ENCODE measurements around the gene FXN. TPM values are rescaled to one million over a fixed set of nuclear protein-coding genes. Genes with fewer than 3 reads are reported as not detected.
A peak's percentile ranks its signal among the peaks of the same experiment; 100 is the strongest.
"Not testable (repeated sequence)": the region's sequence is repeated elsewhere in the genome, so short reads cannot be mapped to it uniquely, and the experiment has no call there.

Gene FXN
- total RNA-seq, 1 experiment from 2014 or later = 13.0 TPM

- Histone ChIP-seq H3K4me1 (no peaks in the 10 kb centered on the region), H3K27ac (no peak overlapping the region), H3K36me3 (0 out of 2 replicates have a peak, but pooled peaks cover 2% of the 10 kb centered on the region), H3K9me3 (replicated peaks) (no peaks in the 10 kb centered on the region), H3K4me3 (no peak overlapping the region), H3K27me3 (no peaks in the 10 kb centered on the region)
- no peak for DNase-seq
Observed at GRCh38 chr9:69040646-69041045, 5.1 kb downstream of the FXN start.

- no peaks in the 10 kb centered on the region for H3K27me3 ChIP-seq
- no peaks in the 10 kb centered on the region for H3K4me1 ChIP-seq
- H3K27ac ChIP-seq = no peak overlapping the region
- peaks cover 9% of the 10 kb centered on the region for H3K36me3 ChIP-seq
- no peak for DNase-seq
- no peak overlapping the region for H3K4me3 ChIP-seq
- H3K9me3 ChIP-seq (replicated peaks) = no peaks in the 10 kb centered on the region
Observed at GRCh38 chr9:69044240-69045219, 9.0 kb downstream of the FXN start.

GRCh38 chr9:69045821-69046220 is 10.3 kb downstream of the FXN start:
- no peak for DNase-seq
- Histone ChIP-seq H3K27ac (no peak overlapping the region), H3K36me3 (peaks cover 7% of the 10 kb centered on the region), H3K4me1 (no peaks in the 10 kb centered on the region), H3K9me3 (replicated peaks) (no peaks in the 10 kb centered on the region), H3K4me3 (no peak overlapping the region), H3K27me3 (no peaks in the 10 kb centered on the region)

- no peak for DNase-seq
- peaks cover 7% of the 10 kb centered on the region for H3K36me3 ChIP-seq
- H3K9me3 ChIP-seq (replicated peaks) = no peaks in the 10 kb centered on the region
- H3K27ac ChIP-seq = no peak overlapping the region
- no peaks in the 10 kb centered on the region for H3K4me1 ChIP-seq
- no peak overlapping the region for H3K4me3 ChIP-seq
- H3K27me3 ChIP-seq = no peaks in the 10 kb centered on the region
Observed at GRCh38 chr9:69046723-69047122, 11.2 kb downstream of the FXN start.

- H3K9me3 ChIP-seq (replicated peaks) = no peaks in the 10 kb centered on the region
- H3K36me3 ChIP-seq = peaks cover 7% of the 10 kb centered on the region
- H3K4me3 ChIP-seq = no peak overlapping the region
- H3K27me3 ChIP-seq = no peaks in the 10 kb centered on the region
- no peak for DNase-seq
- H3K4me1 ChIP-seq = no peaks in the 10 kb centered on the region
- H3K27ac ChIP-seq = no peak overlapping the region
Observed at GRCh38 chr9:69047371-69047770, 11.8 kb downstream of the FXN start.

GRCh38 chr9:69049094-69049493 is 13.5 kb downstream of the FXN start:
- Histone ChIP-seq H3K36me3 (peaks cover 7% of the 10 kb centered on the region), H3K27ac (no peak overlapping the region), H3K9me3 (replicated peaks) (no peaks in the 10 kb centered on the region), H3K4me1 (no peaks in the 10 kb centered on the region), H3K4me3 (no peak overlapping the region), H3K27me3 (no peaks in the 10 kb centered on the region)
- no peak for DNase-seq

GRCh38 chr9:69050936-69051335 is 15.4 kb downstream of the FXN start:
- not testable (repeated sequence) for DNase-seq; H3K4me3 ChIP-seq; H3K27me3 ChIP-seq; H3K9me3 ChIP-seq (replicated peaks); H3K4me1 ChIP-seq; H3K27ac ChIP-seq; H3K36me3 ChIP-seq

GRCh38 chr9:69054989-69055388 is 19.4 kb downstream of the FXN start:
- H3K27ac ChIP-seq = no peak overlapping the region

GRCh38 chr9:69056191-69056815 is 20.8 kb downstream of the FXN start:
- peak in 1 of 2 experiments; percentile 17 for DNase-seq
- H3K4me3 ChIP-seq = no peak overlapping the region
- H3K27me3 ChIP-seq = no peaks in the 10 kb centered on the region
- H3K9me3 ChIP-seq (replicated peaks) = no peaks in the 10 kb centered on the region
- peaks cover 9% of the 10 kb centered on the region; the same call in 1 of the 2 replicates for H3K36me3 ChIP-seq
- H3K4me1 ChIP-seq = no peaks in the 10 kb centered on the region
- no peak overlapping the region for H3K27ac ChIP-seq

More at GRCh38 chr9:69054989-69055388, 19.4 kb downstream of the FXN start:
- Histone ChIP-seq H3K4me3 (no peak overlapping the region), H3K9me3 (replicated peaks) (no peaks in the 10 kb centered on the region), H3K4me1 (no peaks in the 10 kb centered on the region), H3K27me3 (no peaks in the 10 kb centered on the region), H3K36me3 (peaks cover 9% of the 10 kb centered on the region; the same call in 1 of the 2 replicates)
- no peak for DNase-seq

GRCh38 chr9:69058101-69058500 is 22.5 kb downstream of the FXN start:
- peaks cover 9% of the 10 kb centered on the region; the same call in 1 of the 2 replicates for H3K36me3 ChIP-seq
- no peak overlapping the region for H3K4me3 ChIP-seq
- no peaks in the 10 kb centered on the region for H3K4me1 ChIP-seq
- no peak for DNase-seq
- no peak overlapping the region for H3K27ac ChIP-seq
- no peaks in the 10 kb centered on the region for H3K27me3 ChIP-seq
- H3K9me3 ChIP-seq (replicated peaks) = no peaks in the 10 kb centered on the region

- Histone ChIP-seq H3K36me3 (peaks cover 12% of the 10 kb centered on the region; the same call in 1 of the 2 replicates), H3K27me3 (no peaks in the 10 kb centered on the region), H3K4me3 (no peak overlapping the region), H3K4me1 (no peaks in the 10 kb centered on the region), H3K27ac (no peak overlapping the region), H3K9me3 (replicated peaks) (no peaks in the 10 kb centered on the region)
- no peak for DNase-seq
Observed at GRCh38 chr9:69060766-69061165, 25.2 kb downstream of the FXN start.

GRCh38 chr9:69062195-69062594 is 26.6 kb downstream of the FXN start:
- peaks cover 14% of the 10 kb centered on the region; the same call in 1 of the 2 replicates for H3K36me3 ChIP-seq
- H3K27ac ChIP-seq = no peak overlapping the region
- no peak for DNase-seq
- H3K9me3 ChIP-seq (replicated peaks) = no peaks in the 10 kb centered on the region
- H3K27me3 ChIP-seq = no peaks in the 10 kb centered on the region
- H3K4me1 ChIP-seq = no peaks in the 10 kb centered on the region
- no peak overlapping the region for H3K4me3 ChIP-seq

- no peak for DNase-seq
- Histone ChIP-seq H3K9me3 (replicated peaks) (no peaks in the 10 kb centered on the region), H3K27ac (no peak overlapping the region), H3K27me3 (no peaks in the 10 kb centered on the region), H3K4me3 (no peak overlapping the region), H3K36me3 (peaks cover 10% of the 10 kb centered on the region; the same call in 1 of the 2 replicates), H3K4me1 (no peaks in the 10 kb centered on the region)
Observed at GRCh38 chr9:69063839-69064238, 28.3 kb downstream of the FXN start.

- no peak for DNase-seq
- H3K4me1 ChIP-seq = no peaks in the 10 kb centered on the region
- no peaks in the 10 kb centered on the region for H3K9me3 ChIP-seq (replicated peaks)
- H3K27ac ChIP-seq = no peak overlapping the region
- H3K36me3 ChIP-seq = peaks cover 10% of the 10 kb centered on the region; the same call in 1 of the 2 replicates
- H3K27me3 ChIP-seq = no peaks in the 10 kb centered on the region
- H3K4me3 ChIP-seq = no peak overlapping the region
Observed at GRCh38 chr9:69065660-69066059, 30.1 kb downstream of the FXN start.

- no peak overlapping the region for H3K27ac ChIP-seq
- H3K27me3 ChIP-seq = no peaks in the 10 kb centered on the region
- H3K4me3 ChIP-seq = no peak overlapping the region
- peaks cover 10% of the 10 kb centered on the region; the same call in 1 of the 2 replicates for H3K36me3 ChIP-seq
- DNase-seq = no peak
- H3K4me1 ChIP-seq = no peaks in the 10 kb centered on the region
- no peaks in the 10 kb centered on the region for H3K9me3 ChIP-seq (replicated peaks)
Observed at GRCh38 chr9:69066955-69067354, 31.4 kb downstream of the FXN start.

All from SJCRH30 (cell line).